ENCODE results near the gene SRSF3. TPM values are rescaled to one million over a fixed set of nuclear protein-coding genes. Genes with fewer than 3 reads are reported as not detected.
"Not testable (repeated sequence)": the region's sequence is repeated elsewhere in the genome, so short reads cannot be mapped to it uniquely, and the experiment has no call there.

Gene SRSF3
- total RNA-seq, 2 donors from 2014 or later: 493 to 536 TPM

DNA sequence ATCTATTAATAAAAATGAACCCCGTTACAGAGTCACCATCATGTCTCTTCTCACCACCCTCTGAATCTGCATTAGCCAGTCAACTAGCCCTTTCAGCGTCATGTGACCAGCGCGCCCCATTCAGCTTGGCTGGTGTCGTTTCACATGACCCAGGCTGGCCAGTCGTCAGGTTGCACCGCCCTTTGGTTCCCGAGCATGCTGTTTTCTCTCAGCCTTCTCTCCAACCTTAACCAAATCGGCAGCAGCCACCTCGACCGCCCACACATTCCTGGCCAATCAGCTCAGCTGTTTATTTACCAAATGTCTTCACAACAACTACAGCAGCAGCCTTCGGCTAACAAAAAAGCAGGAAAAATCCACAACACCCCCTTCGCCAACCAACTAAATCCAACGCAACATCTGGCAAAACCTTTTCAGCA, 5.6 kb downstream of the SRSF3 start:
- TF ChIP-seq, protein P1, sequence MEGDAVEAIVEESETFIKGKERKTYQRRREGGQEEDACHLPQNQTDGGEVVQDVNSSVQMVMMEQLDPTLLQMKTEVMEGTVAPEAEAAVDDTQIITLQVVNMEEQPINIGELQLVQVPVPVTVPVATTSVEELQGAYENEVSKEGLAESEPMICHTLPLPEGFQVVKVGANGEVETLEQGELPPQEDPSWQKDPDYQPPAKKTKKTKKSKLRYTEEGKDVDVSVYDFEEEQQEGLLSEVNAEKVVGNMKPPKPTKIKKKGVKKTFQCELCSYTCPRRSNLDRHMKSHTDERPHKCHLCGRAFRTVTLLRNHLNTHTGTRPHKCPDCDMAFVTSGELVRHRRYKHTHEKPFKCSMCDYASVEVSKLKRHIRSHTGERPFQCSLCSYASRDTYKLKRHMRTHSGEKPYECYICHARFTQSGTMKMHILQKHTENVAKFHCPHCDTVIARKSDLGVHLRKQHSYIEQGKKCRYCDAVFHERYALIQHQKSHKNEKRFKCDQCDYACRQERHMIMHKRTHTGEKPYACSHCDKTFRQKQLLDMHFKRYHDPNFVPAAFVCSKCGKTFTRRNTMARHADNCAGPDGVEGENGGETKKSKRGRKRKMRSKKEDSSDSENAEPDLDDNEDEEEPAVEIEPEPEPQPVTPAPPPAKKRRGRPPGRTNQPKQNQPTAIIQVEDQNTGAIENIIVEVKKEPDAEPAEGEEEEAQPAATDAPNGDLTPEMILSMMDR (conservative IDR thresholded peaks at IDR 0.05): no peak
- Histone ChIP-seq H3K4me1 (ENCODE audit: control insufficient read depth, insufficient read depth, low read length) (peaks cover 5% of the 10 kb centered on the region), H3K9ac (ENCODE audit: extremely low read depth, low read length, poor library complexity, severe bottlenecking) (peak overlapping the region; percentile 41), H3K36me3 (ENCODE audit: control insufficient read depth, insufficient read depth, low read length) (peaks cover 97% of the 10 kb centered on the region), H3K27me3 (ENCODE audit: control insufficient read depth, insufficient read depth, low read length, poor library complexity, severe bottlenecking) (no peaks in the 10 kb centered on the region), H3K9me3 (ENCODE audit: control insufficient read depth, low read length) (no peaks in the 10 kb centered on the region), H3K4me3 (ENCODE audit: low read length) (peak overlapping the region; percentile 96), H3K27ac (ENCODE audit: low read depth, low read length) (no peak overlapping the region)
- no peaks in the 10 kb centered on the region for H3K9me3 Mint-ChIP-seq
- no peaks in the 10 kb centered on the region for H3K27me3 Mint-ChIP-seq (ENCODE audit: insufficient read depth)
- peak overlapping the region; percentile 91 for H3K4me3 Mint-ChIP-seq
- peaks cover 33% of the 10 kb centered on the region for H3K4me1 Mint-ChIP-seq
- DNase-seq: peak; percentile 91
- peak overlapping the region; percentile 89 for H3K27ac Mint-ChIP-seq
- 85 to 89% methylated on average over 12 to 14 of the region's 14 CpGs for WGBS, 2 experiments (ENCODE audit: insufficient coverage in 1 of 2, insufficient read length in 1 of 2)
- H3K36me3 Mint-ChIP-seq (ENCODE audit: low read depth): peaks cover 98% of the 10 kb centered on the region

DNA sequence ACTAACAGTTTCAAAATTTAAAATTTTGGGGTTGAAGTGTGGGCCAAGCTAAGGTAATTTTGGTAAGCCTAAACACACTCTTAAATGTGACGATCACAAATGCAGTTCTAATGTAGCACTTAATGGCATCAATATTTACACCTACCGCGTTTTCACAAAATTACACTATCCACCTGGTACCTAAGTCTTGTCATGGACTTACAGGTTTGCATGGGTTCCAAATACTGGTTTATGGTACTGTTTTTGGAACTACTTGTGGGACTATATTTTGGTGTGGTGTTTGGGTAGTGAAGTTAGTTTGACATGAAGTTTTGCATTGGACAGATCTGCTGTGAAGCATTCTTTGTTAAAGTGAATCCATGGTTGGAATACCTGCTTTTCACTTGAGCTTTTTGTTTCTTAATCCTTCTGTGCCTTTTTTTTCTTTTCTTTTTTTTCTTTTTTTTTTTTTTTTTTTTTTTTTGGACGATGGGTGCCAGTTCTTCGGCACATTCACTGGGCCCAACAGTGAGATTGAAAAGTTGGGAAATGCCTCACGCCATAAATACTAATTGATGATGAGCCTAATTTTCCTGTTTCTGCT, 6.5 kb downstream of the SRSF3 start:
- H3K4me3 ChIP-seq (ENCODE audit: low read length): peak overlapping the region; percentile 96
- H3K27me3 ChIP-seq (ENCODE audit: control insufficient read depth, insufficient read depth, low read length, poor library complexity, severe bottlenecking): no peaks in the 10 kb centered on the region
- DNase-seq: no peak
- peaks cover 97% of the 10 kb centered on the region for H3K36me3 ChIP-seq (ENCODE audit: control insufficient read depth, insufficient read depth, low read length)
- H3K27ac ChIP-seq (ENCODE audit: low read depth, low read length): no peak overlapping the region
- peak overlapping the region; percentile 41 for H3K9ac ChIP-seq (ENCODE audit: extremely low read depth, low read length, poor library complexity, severe bottlenecking)
- no peaks in the 10 kb centered on the region for H3K9me3 ChIP-seq (ENCODE audit: control insufficient read depth, low read length)
- Mint-ChIP-seq H3K4me1 (peaks cover 34% of the 10 kb centered on the region), H3K27ac (peak overlapping the region; percentile 15), H3K4me3 (peak overlapping the region; percentile 91), H3K36me3 (ENCODE audit: low read depth) (peaks cover 98% of the 10 kb centered on the region), H3K27me3 (ENCODE audit: insufficient read depth) (no peaks in the 10 kb centered on the region), H3K9me3 (no peaks in the 10 kb centered on the region)
- H3K4me1 ChIP-seq (ENCODE audit: control insufficient read depth, insufficient read depth, low read length): peaks cover 7% of the 10 kb centered on the region
- 94 to 100% methylated on average over 1 to 6 of the region's 6 CpGs for WGBS, 2 experiments (ENCODE audit: insufficient coverage in 1 of 2, insufficient read length in 1 of 2)
- TF ChIP-seq, protein P1 (conservative IDR thresholded peaks at IDR 0.05): no peak

DNA sequence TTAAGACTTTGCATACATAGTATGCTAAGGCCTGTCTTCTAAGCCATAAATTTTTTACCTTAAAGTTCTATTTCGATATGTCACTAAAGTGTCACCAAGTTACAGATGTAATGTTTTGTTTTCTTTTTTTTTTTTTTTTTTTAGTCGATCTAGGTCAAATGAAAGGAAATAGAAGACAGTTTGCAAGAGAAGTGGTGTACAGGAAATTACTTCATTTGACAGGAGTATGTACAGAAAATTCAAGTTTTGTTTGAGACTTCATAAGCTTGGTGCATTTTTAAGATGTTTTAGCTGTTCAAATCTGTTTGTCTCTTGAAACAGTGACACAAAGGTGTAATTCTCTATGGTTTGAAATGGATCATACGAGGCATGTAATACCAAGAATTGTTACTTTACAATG, 7.7 kb downstream of the SRSF3 start:
- H3K4me3 ChIP-seq (ENCODE audit: low read length): peak overlapping the region; percentile 96
- H3K27me3 Mint-ChIP-seq (ENCODE audit: insufficient read depth); H3K9me3 Mint-ChIP-seq; H3K9ac ChIP-seq (ENCODE audit: extremely low read depth, low read length, poor library complexity, severe bottlenecking); H3K27me3 ChIP-seq (ENCODE audit: control insufficient read depth, insufficient read depth, low read length, poor library complexity, severe bottlenecking); H3K27ac ChIP-seq (ENCODE audit: low read depth, low read length); DNase-seq; H3K4me3 Mint-ChIP-seq; H3K9me3 ChIP-seq (ENCODE audit: control insufficient read depth, low read length); H3K4me1 ChIP-seq (ENCODE audit: control insufficient read depth, insufficient read depth, low read length): not testable (repeated sequence)
- peak overlapping the region; percentile 58 for H3K27ac Mint-ChIP-seq
- peaks cover 35% of the 10 kb centered on the region for H3K4me1 Mint-ChIP-seq
- H3K36me3 Mint-ChIP-seq (ENCODE audit: low read depth): peaks cover 96% of the 10 kb centered on the region
- WGBS, 2 experiments (ENCODE audit: insufficient coverage in 1 of 2, insufficient read length in 1 of 2): 87 to 100% methylated on average over 1 to 3 of the region's 3 CpGs
- peaks cover 99% of the 10 kb centered on the region for H3K36me3 ChIP-seq (ENCODE audit: control insufficient read depth, insufficient read depth, low read length)
